ENCODE measurements around the gene TXNL1.

TXNL1 gene

GRCh38 chr18:56650944-56651770, 12.8 kb upstream of the TXNL1 start, which contains the start of gene WDR7:
TSS of gene WDR7 (plus strand) at chr18:56651359. CDS start at chr18:56672516, 21,157 bp downstream.
- Histone ChIP-seq H3K4me1 (ENCODE audit: low read length) (0 out of 2 replicates have a peak, but pooled peaks cover 7% of the 10 kb centered on the region), H3K4me2 (ENCODE audit: low read depth, low read length) (peak within 1 kb of the TSS; percentile 82), H3K79me2 (ENCODE audit: low read length) (peaks cover 53% of the 10 kb centered on the region), H4K20me1 (ENCODE audit: insufficient read depth, low read length) (no peaks in the 10 kb centered on the region), H3K4me3 (ENCODE audit: low read length) (peak within 1 kb of the TSS; percentile 93), H3K27ac (ENCODE audit: low read length) (peak within 1 kb of the TSS; percentile 83), H2AFZ (ENCODE audit: low read length) (peak within 1 kb of the TSS; percentile 97), H3K9me3 (replicated peaks; ENCODE audit: insufficient read depth, low read length) (no peaks in the 10 kb centered on the region), H3K36me3 (replicated peaks; ENCODE audit: insufficient read depth, low read length) (no peaks in the 10 kb centered on the region), H3K27me3 (replicated peaks; ENCODE audit: insufficient read depth, low read length) (no peaks in the 10 kb centered on the region), H3K9ac (ENCODE audit: low read length) (peak within 1 kb of the TSS; percentile 78), H3F3A (ENCODE audit: insufficient read depth, low read length) (peaks cover 13% of the 10 kb centered on the region), H3K9me2 (replicated peaks; ENCODE audit: insufficient read depth, low read length) (no peaks in the 10 kb centered on the region)
- TF ChIP-seq EZH2 (optimal IDR thresholded peaks at IDR 0.05; ENCODE audit: low read depth, low read length) (no peak), EZH2phosphoT487 (IDR thresholded peaks at IDR 0.05; ENCODE audit: low read length) (no peak), CTCF (IDR thresholded peaks at IDR 0.05; ENCODE audit: low read length) (no peak)
- peak; percentile 97 for DNase-seq

- DNase-seq = no peak
- Histone ChIP-seq H3K27me3 (replicated peaks; ENCODE audit: insufficient read depth, low read length) (no peaks in the 10 kb centered on the region), H2AFZ (ENCODE audit: low read length) (no peak overlapping the region), H3F3A (ENCODE audit: insufficient read depth, low read length) (peaks cover 13% of the 10 kb centered on the region), H3K9ac (ENCODE audit: low read length) (no peak overlapping the region), H3K4me1 (ENCODE audit: low read length) (0 out of 2 replicates have a peak, but pooled peaks cover 7% of the 10 kb centered on the region), H3K4me3 (ENCODE audit: low read length) (no peak overlapping the region), H3K9me3 (replicated peaks; ENCODE audit: insufficient read depth, low read length) (no peaks in the 10 kb centered on the region), H3K9me2 (replicated peaks; ENCODE audit: insufficient read depth, low read length) (no peaks in the 10 kb centered on the region), H3K79me2 (ENCODE audit: low read length) (peaks cover 42% of the 10 kb centered on the region), H3K27ac (ENCODE audit: low read length) (no peak overlapping the region), H3K36me3 (replicated peaks; ENCODE audit: insufficient read depth, low read length) (no peaks in the 10 kb centered on the region), H3K4me2 (ENCODE audit: low read depth, low read length) (peak overlapping the region; percentile 82; the same call in 1 of the 2 replicates), H4K20me1 (ENCODE audit: insufficient read depth, low read length) (no peaks in the 10 kb centered on the region)
- no peak for TF ChIP-seq EZH2phosphoT487 (IDR thresholded peaks at IDR 0.05; ENCODE audit: low read length)
Measured at GRCh38 chr18:56649996-56650395, 11.6 kb upstream of the TXNL1 start.

- no peak overlapping the region for H3K4me3 ChIP-seq (ENCODE audit: low read length)
- H3K27me3 ChIP-seq (replicated peaks; ENCODE audit: insufficient read depth, low read length) = no peaks in the 10 kb centered on the region
- H3K4me2 ChIP-seq (ENCODE audit: low read depth, low read length) = no peak overlapping the region
- H3K9me3 ChIP-seq (replicated peaks; ENCODE audit: insufficient read depth, low read length) = no peaks in the 10 kb centered on the region
- TF ChIP-seq CTCF (IDR thresholded peaks at IDR 0.05; ENCODE audit: low read length) (no peak), EZH2 (optimal IDR thresholded peaks at IDR 0.05; ENCODE audit: low read depth, low read length) (no peak), EZH2phosphoT487 (IDR thresholded peaks at IDR 0.05; ENCODE audit: low read length) (no peak)
- peaks cover 13% of the 10 kb centered on the region for H3F3A ChIP-seq (ENCODE audit: insufficient read depth, low read length)
- H3K79me2 ChIP-seq (ENCODE audit: low read length) = peaks cover 24% of the 10 kb centered on the region
- no peak overlapping the region for H2AFZ ChIP-seq (ENCODE audit: low read length)
- 0 out of 2 replicates have a peak, but pooled peaks cover 5% of the 10 kb centered on the region for H3K4me1 ChIP-seq (ENCODE audit: low read length)
- no peak overlapping the region for H3K27ac ChIP-seq (ENCODE audit: low read length)
- no peaks in the 10 kb centered on the region for H3K36me3 ChIP-seq (replicated peaks; ENCODE audit: insufficient read depth, low read length)
- H3K9ac ChIP-seq (ENCODE audit: low read length) = no peak overlapping the region
- no peak for DNase-seq
- no peaks in the 10 kb centered on the region for H3K9me2 ChIP-seq (replicated peaks; ENCODE audit: insufficient read depth, low read length)
- no peaks in the 10 kb centered on the region for H4K20me1 ChIP-seq (ENCODE audit: insufficient read depth, low read length)
Measured at GRCh38 chr18:56647951-56648893, 9.8 kb upstream of the TXNL1 start.
